Forelimb muscle (tissue), 1 donor: ENCODE measurements around the gene GLTPD2. TPM values are rescaled to one million over a fixed set of nuclear protein-coding genes. Genes with fewer than 3 reads are reported as not detected.
"Not testable (repeated sequence)": the region's sequence is repeated elsewhere in the genome, so short reads cannot be mapped to it uniquely, and the experiment has no call there.

Experiments used
- DNase-seq: peaks from one replicate; pipeline ENCODE4 v3.0.0-alpha.2; 2013; ENCODE audit warnings: low read depth
- polyA plus RNA-seq: library from polyadenylated mRNA; unstranded; fragments of 120-200 nt; gene quantifications from one replicate; pipeline ENCODE4 v1.2.1, GENCODE V29; 2013; ENCODE audit not compliant: insufficient read length

The GLTPD2 gene
- polyA plus RNA-seq, 1 donor: 0.95 TPM

GRCh38 chr17:4807605-4808377 is 19.0 kb downstream of the GLTPD2 start:
- DNase-seq: no peak

DNA sequence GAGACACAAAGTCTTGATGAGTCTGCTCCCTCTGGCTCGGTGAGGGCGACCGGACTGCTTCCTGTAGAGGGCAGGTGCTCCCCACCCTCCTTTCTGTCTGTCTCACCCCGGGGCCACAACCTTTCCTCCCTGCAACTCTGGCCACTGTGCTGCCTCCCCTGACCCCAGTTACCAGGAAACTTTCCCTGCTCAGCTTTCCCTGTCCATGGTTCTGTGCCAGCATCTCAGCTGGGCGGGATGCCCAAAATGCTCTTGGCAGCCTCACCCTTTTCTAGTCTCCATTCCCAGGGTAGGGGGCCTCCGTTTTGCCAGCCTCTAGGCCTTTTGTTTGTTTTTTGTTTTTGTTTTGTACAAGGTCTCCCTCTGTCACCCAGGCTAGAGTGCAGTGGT is 19.6 kb downstream of the GLTPD2 start:
- no peak for DNase-seq

DNA sequence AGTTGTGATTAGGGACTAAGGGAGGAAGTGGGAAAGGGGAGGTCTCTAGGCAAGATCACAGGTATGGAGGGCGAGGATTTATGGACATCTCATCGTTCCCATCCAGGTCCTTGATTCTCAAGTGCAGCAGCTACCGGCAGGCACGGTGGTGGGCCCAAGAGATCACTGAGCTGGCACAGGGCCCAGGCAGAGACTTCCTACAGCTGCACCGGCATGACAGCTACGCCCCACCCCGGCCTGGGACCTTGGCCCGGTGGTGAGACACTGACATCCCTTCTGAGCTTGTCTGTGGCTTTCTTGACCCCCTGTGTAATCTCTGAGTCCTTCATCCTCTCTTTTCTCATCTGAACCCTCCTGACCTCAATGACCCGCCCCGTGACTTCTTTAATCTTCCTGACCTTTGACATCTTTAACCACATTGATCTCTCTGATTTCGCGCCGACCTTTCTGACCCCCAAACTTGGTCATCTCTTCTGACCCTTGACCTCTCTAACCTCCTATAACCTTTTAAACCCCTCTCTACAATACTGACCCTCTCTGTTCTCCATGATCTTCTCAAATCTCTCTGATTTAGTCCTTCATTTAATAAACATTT is 22.0 kb downstream of the GLTPD2 start:
- no peak for DNase-seq

- no peak for DNase-seq
Measured at GRCh38 chr17:4811471-4811870, 22.7 kb downstream of the GLTPD2 start.

DNA sequence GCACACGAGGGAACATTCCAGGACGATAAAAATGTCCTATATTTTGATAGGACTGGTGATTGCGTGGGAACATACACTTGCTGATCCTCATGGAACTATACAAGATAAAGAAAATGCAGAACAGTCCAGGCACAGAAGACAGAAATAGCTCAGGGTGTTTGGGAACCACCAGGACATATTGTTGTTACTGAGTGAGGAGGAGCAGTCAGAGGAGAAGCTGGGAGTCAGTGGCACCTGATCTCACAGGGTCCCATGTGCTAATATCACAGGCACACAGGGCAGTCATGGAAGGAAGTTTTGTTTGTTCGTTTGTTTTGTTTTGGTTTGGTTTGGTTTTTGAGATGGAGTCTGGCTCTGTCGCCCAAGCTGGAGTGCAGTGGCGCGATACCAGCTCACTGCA is 23.9 kb downstream of the GLTPD2 start:
- no peak for DNase-seq

DNA sequence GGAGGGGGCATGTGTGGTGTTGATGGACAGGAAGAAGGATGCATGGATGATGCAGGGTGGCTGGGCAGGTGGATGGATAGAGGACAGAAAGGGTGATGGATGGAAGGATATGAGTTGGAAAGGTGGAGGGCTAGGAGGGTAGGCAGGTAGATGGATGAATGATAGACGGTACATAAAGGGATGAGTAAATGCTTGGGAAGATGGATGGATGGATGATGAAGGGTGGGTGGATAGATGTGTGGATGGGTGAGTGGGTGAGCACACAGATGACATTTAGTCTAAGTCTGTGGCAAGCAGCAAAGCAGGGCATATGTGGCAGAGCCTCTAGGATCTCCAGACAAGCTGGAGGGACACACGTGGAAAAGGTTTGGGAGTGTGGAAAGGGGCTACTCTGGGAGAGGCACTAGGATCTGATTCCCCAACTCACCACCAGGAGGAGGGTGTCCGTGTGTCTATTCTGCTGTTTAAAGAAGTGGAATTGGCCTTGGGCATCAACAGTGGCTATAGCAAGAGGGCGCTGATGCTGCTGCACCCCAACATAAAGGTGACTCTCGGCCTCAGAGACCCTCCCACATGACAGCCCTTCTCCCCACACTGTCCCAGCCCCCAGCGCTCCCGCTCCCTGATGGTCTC is 26.4 kb downstream of the GLTPD2 start:
- no peak for DNase-seq

DNA sequence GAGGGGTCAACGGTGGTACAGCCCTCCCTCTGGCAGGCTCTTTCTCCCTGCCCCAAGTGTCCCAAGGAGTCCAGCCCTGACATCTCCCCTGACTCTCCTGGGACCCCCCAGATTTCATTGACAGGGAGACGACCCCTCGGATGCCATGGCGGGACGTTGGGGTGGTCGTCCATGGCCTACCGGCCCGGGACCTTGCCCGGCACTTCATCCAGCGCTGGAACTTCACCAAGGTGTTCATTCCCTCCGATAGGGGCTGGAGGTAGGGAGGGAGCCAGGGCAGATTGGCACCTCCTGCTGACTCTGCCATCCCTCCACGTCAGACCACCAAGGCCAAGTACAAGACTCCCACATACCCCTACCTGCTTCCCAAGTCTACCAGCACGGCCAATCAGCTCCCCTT is 28.1 kb downstream of the GLTPD2 start:
- DNase-seq: no peak

DNA sequence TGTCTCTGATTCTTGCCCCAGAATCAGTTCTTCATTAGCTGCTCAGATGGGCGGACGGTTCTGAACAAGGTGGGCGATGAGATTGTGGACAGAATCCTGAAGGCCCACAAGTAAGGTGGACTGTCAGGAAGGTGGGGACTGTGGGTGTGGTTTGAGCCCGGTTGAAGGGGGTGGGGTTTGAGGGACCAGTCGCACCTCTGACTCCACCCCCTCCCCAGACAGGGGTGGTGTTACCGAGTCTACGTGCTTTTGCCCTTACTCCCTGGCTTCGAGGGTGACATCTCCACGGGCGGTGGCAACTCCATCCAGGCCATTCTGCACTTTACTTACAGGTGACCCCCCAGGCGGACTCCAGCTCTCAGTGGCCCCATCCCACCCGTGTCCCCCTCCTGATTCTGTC is 29.5 kb downstream of the GLTPD2 start:
- DNase-seq: no peak

DNA sequence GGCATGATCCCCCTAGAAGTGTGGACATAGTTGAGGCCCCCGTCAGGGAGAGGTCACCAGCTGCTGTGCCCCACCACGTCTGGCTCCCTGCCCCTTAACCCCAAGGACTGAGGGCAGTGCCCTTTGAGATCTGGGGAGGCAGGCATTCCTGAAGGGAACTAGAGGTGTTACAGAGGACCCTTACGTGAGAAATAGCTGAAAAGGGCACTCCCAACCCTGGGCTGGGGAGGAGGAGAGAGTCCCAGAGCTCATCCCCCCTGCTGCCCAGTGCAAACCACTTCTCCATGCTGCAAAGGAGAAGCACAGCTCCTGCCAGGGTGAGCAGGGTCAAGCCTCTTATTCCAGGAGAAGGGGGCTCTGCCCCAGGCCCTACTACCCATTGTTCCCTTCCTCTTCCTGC is 34.1 kb downstream of the GLTPD2 start:
- no peak for DNase-seq

GRCh38 chr17:4823373-4824089 is 34.8 kb downstream of the GLTPD2 start:
- DNase-seq: no peak

- DNase-seq: no peak
Measured at GRCh38 chr17:4827399-4827798, 38.6 kb downstream of the GLTPD2 start.

DNA sequence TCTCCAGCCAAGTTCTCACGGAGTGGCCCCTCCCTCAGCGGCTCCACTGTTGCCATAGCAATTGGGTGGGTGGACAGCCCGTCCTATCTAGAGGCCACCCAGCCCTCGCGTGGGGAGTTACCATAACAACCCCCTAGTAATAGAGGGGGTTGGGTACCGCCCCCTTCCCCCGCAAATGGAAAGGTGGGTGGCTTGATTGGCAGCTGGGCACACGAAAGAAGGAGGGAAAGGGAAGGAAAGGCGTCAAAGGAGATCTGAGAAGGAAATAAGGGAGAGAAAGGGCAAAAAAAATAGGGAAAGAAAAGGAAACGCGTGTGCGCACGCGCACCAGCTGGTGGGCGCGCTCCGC is 44.0 kb downstream of the GLTPD2 start:
- not testable (repeated sequence) for DNase-seq

GRCh38 chr17:4833178-4833940 is 44.6 kb downstream of the GLTPD2 start, which contains the start of gene MINK1:
Gene MINK1, plus strand, starts transcription at chr17:4833340. Its CDS starts 244 bp downstream, at chr17:4833584.
- DNase-seq: peak; percentile 92

- no peak for DNase-seq
Measured at GRCh38 chr17:4833941-4834680, 45.3 kb downstream of the GLTPD2 start.

DNA sequence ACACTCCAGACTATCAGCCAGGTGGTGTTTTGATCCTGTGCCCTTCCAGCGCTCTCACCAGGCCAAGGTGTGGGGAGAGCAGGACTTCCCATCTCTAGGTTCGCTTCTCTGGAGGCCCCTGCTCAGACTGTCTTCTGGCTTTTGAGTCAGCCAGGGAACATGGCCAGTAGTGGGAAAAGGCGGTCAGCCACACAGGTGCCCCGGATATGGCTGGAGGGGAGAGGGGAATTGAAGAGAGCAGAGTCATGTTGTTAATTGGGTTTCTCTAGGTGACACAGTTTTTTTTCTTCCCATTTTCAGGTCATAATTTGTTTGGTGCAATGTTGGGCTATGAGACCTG is 45.9 kb downstream of the GLTPD2 start:
- no peak for DNase-seq

DNA sequence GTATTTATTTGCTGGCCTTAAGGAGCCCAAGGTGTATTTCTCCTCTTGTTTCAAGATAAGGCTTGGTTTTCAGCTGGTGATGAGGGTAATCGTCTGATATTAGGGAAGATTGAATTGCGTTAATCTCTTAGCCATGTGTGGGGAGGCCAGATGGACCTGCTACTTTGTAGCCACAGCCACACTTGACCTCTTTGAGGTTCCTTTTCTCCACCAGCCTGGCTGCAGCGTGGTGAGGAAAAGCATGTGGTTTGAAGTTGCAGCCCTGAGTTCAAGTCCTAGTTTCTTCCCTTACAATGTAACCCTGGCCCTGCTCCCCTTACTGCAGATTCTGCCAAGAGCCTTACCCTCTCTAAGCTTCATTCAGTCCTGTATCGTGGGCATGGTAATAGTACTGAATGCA is 47.5 kb downstream of the GLTPD2 start:
- no peak for DNase-seq

- no peak for DNase-seq
Measured at GRCh38 chr17:4837471-4838308, 48.9 kb downstream of the GLTPD2 start.

DNA sequence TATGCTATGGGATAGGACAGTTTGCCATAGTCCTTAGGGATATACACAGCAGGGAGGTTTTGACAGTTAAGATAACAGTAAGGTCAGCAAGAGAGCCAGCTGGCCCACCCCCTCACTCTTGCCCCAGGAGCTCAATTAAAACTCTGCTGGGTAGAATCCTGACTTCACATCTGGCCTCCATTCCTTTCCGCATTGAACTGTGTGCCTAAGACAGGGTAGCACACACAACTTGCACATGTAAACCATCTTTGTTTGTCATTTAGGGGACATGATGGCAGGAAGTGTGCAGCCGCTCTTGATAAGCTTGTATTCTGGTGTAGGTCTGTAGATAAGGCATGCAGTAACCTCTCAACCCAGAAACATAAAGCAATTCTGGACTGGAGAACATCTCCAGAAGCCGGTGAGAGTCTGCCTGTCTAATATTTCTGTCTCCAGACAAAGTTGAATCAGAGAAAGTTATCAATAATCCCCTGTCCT is 49.6 kb downstream of the GLTPD2 start:
- no peak for DNase-seq

GRCh38 chr17:4839221-4839620 is 50.5 kb downstream of the GLTPD2 start:
- no peak for DNase-seq
